ENCODE measurements around the gene PHLDB3.

Gene PHLDB3

GRCh38 chr19:43496960-43497359, 7.6 kb downstream of the PHLDB3 start:
- FAIRE-seq = no peak

GRCh38 chr19:43495082-43495481, 9.5 kb downstream of the PHLDB3 start:
- FAIRE-seq = no peak

- FAIRE-seq = no peak
Measured at GRCh38 chr19:43490759-43491158, 13.8 kb downstream of the PHLDB3 start.

GRCh38 chr19:43489979-43490599, 14.5 kb downstream of the PHLDB3 start:
- FAIRE-seq = no peak

GRCh38 chr19:43489310-43489709, 15.2 kb downstream of the PHLDB3 start:
- no peak for FAIRE-seq

GRCh38 chr19:43488179-43488578, 16.4 kb downstream of the PHLDB3 start:
- no peak for FAIRE-seq

GRCh38 chr19:43486412-43486811, 18.1 kb downstream of the PHLDB3 start:
- no peak for FAIRE-seq

GRCh38 chr19:43485951-43486350, 18.6 kb downstream of the PHLDB3 start:
- no peak for FAIRE-seq

GRCh38 chr19:43483281-43483680, 21.3 kb downstream of the PHLDB3 start:
- no peak for FAIRE-seq

GRCh38 chr19:43482193-43482592, 22.4 kb downstream of the PHLDB3 start:
- FAIRE-seq = no peak

GRCh38 chr19:43481701-43482100, 22.8 kb downstream of the PHLDB3 start:
- no peak for FAIRE-seq

- no peak for FAIRE-seq
Measured at GRCh38 chr19:43480574-43480973, 24.0 kb downstream of the PHLDB3 start.

GRCh38 chr19:43479961-43480561, 24.5 kb downstream of the PHLDB3 start:
- no peak for FAIRE-seq

- no peak for FAIRE-seq
Measured at GRCh38 chr19:43479226-43479625, 25.3 kb downstream of the PHLDB3 start.

GRCh38 chr19:43478323-43478722, 26.2 kb downstream of the PHLDB3 start:
- FAIRE-seq = no peak

- no peak for FAIRE-seq
Measured at GRCh38 chr19:43476606-43477005, 27.9 kb downstream of the PHLDB3 start.

- FAIRE-seq = no peak
Measured at GRCh38 chr19:43474986-43475705, 29.4 kb downstream of the PHLDB3 start.

GRCh38 chr19:43474487-43474886, 30.1 kb downstream of the PHLDB3 start:
- FAIRE-seq = no peak

- no peak for FAIRE-seq
Measured at GRCh38 chr19:43471091-43471490, 33.5 kb downstream of the PHLDB3 start.

- FAIRE-seq = no peak
Measured at GRCh38 chr19:43470288-43470687, 34.3 kb downstream of the PHLDB3 start.

GRCh38 chr19:43469160-43469480, 35.4 kb downstream of the PHLDB3 start:
- no peak for FAIRE-seq

- no peak for FAIRE-seq
Measured at GRCh38 chr19:43468354-43469159, 36.0 kb downstream of the PHLDB3 start.

GRCh38 chr19:43467730-43468129, 36.8 kb downstream of the PHLDB3 start:
- FAIRE-seq = no peak

- FAIRE-seq = no peak
Measured at GRCh38 chr19:43467276-43467675, 37.3 kb downstream of the PHLDB3 start.

All from colon (tissue), 2 donors.